Osteocyte (in vitro differentiated cells): ENCODE results near the gene CDCP2. TPM values are rescaled to one million over a fixed set of nuclear protein-coding genes. Genes with fewer than 3 reads are reported as not detected.
A peak's percentile ranks its signal among the peaks of the same experiment; 100 is the strongest.
"Not testable (repeated sequence)": the region's sequence is repeated elsewhere in the genome, so short reads cannot be mapped to it uniquely, and the experiment has no call there.

Source experiments
- DNase-seq: peaks from one replicate; pipeline ENCODE4 v3.0.0; 2021; ENCODE audit warnings: mixed read lengths; ENCODE audit not compliant: unreplicated experiment; ENCODE audit errors: extremely low spot score
- H3K27ac Mint-ChIP-seq: one replicate; pipeline ENCODE4 v1.8.0; 2021; ENCODE audit warnings: mild to moderate bottlenecking, mixed read lengths; ENCODE audit not compliant: unreplicated experiment
- H3K27me3 Mint-ChIP-seq: one replicate; pipeline ENCODE4 v1.8.0; 2021; ENCODE audit warnings: mixed read lengths; ENCODE audit not compliant: unreplicated experiment
- H3K36me3 Mint-ChIP-seq: one replicate; pipeline ENCODE4 v1.8.0; 2021; ENCODE audit warnings: mixed read lengths; ENCODE audit not compliant: unreplicated experiment
- H3K4me1 Mint-ChIP-seq: one replicate; pipeline ENCODE4 v1.8.0; 2021; ENCODE audit warnings: mixed read lengths; ENCODE audit not compliant: unreplicated experiment
- H3K4me3 Mint-ChIP-seq: one replicate; pipeline ENCODE4 v1.8.0; 2021; ENCODE audit warnings: mild to moderate bottlenecking, moderate library complexity, mixed read lengths; ENCODE audit not compliant: unreplicated experiment
- H3K9me3 Mint-ChIP-seq: one replicate; pipeline ENCODE4 v1.8.0; 2021; ENCODE audit warnings: mixed read lengths; ENCODE audit not compliant: unreplicated experiment
- CTCF ChIP-seq: fragments of 200-600 bp; sonication (generic); IDR thresholded peaks from 2 replicates; pipeline ENCODE4 v1.5.0; 2021; ENCODE audit warnings: antibody characterized with exemption, mild to moderate bottlenecking, moderate library complexity
- total RNA-seq: library from RNA; stranded (reverse); gene quantifications from 2 replicates; pipeline ENCODE4 v1.2.1, GENCODE V29; 2021

The CDCP2 gene
- total RNA-seq, 1 donor from 2014 or later: not detected

- H3K4me1 Mint-ChIP-seq: no peaks in the 10 kb centered on the region
- H3K4me3 Mint-ChIP-seq: no peak overlapping the region
- H3K36me3 Mint-ChIP-seq: no peaks in the 10 kb centered on the region
- H3K27me3 Mint-ChIP-seq: no peaks in the 10 kb centered on the region
- no peak for TF ChIP-seq CTCF
- H3K27ac Mint-ChIP-seq: no peak overlapping the region
- no peaks in the 10 kb centered on the region for H3K9me3 Mint-ChIP-seq
- DNase-seq: no peak
Observed at GRCh38 chr1:54107131-54107530, 45.7 kb downstream of the CDCP2 start.

GRCh38 chr1:54105736-54106269, 47.0 kb downstream of the CDCP2 start:
- DNase-seq: no peak
- no peaks in the 10 kb centered on the region for H3K36me3 Mint-ChIP-seq
- no peaks in the 10 kb centered on the region for H3K27me3 Mint-ChIP-seq
- no peak overlapping the region for H3K27ac Mint-ChIP-seq
- no peak overlapping the region for H3K4me3 Mint-ChIP-seq
- TF ChIP-seq CTCF: no peak
- no peaks in the 10 kb centered on the region for H3K9me3 Mint-ChIP-seq
- H3K4me1 Mint-ChIP-seq: no peaks in the 10 kb centered on the region

- Mint-ChIP-seq H3K9me3 (no peaks in the 10 kb centered on the region), H3K36me3 (peaks cover 4% of the 10 kb centered on the region), H3K27me3 (no peaks in the 10 kb centered on the region), H3K27ac (no peak overlapping the region), H3K4me3 (no peak overlapping the region), H3K4me1 (no peaks in the 10 kb centered on the region)
- no peak for TF ChIP-seq CTCF
- DNase-seq: no peak
Observed at GRCh38 chr1:54105080-54105479, 47.7 kb downstream of the CDCP2 start.

GRCh38 chr1:54104613-54105012, 48.2 kb downstream of the CDCP2 start:
- peak; percentile 59 for DNase-seq
- not testable (repeated sequence) for H3K9me3 Mint-ChIP-seq, H3K27ac Mint-ChIP-seq, H3K27me3 Mint-ChIP-seq, H3K36me3 Mint-ChIP-seq, H3K4me1 Mint-ChIP-seq, H3K4me3 Mint-ChIP-seq

- TF ChIP-seq CTCF: no peak
- Mint-ChIP-seq H3K27ac (no peak overlapping the region), H3K4me1 (no peaks in the 10 kb centered on the region), H3K36me3 (peaks cover 4% of the 10 kb centered on the region), H3K9me3 (no peaks in the 10 kb centered on the region), H3K4me3 (no peak overlapping the region), H3K27me3 (no peaks in the 10 kb centered on the region)
- peak; percentile 38 for DNase-seq
Observed at GRCh38 chr1:54103414-54103813, 49.4 kb downstream of the CDCP2 start.

GRCh38 chr1:54100500-54100899, 52.3 kb downstream of the CDCP2 start:
- Mint-ChIP-seq H3K27ac (no peak overlapping the region), H3K4me3 (no peak overlapping the region), H3K9me3 (no peaks in the 10 kb centered on the region), H3K4me1 (no peaks in the 10 kb centered on the region), H3K36me3 (peaks cover 15% of the 10 kb centered on the region), H3K27me3 (no peaks in the 10 kb centered on the region)
- no peak for DNase-seq
- no peak for TF ChIP-seq CTCF
